ENCODE measurements around the gene OR5AP2.
"Not testable (repeated sequence)": the region's sequence is repeated elsewhere in the genome, so short reads cannot be mapped to it uniquely, and the experiment has no call there.

Gene OR5AP2

DNA sequence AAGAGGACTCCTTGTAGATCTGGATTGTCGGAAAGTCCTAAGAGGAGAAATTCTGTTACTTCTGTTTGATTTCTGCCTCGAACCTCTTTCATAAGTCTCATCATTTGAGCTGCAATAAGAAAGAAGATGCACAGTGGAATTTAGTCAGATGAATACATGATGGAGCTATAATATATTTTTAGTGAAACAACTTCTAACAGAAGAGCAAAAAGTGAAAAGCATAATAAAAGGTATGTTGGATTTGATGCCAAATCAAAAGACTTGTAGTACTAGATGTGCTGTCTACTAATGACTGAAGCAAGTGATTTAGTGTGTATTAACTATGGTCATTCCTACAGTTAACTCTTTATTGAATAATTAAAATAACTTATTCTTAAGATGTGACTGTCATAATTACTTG lies at the start of gene OR5AP2:
OR5AP2 (minus strand) TSS at position 101 of the 400 bp plus-strand sequence; CDS start at position 101, 0 bp downstream.
- DNase-seq (ENCODE audit: low read depth in 2 of 2): no peak

DNA sequence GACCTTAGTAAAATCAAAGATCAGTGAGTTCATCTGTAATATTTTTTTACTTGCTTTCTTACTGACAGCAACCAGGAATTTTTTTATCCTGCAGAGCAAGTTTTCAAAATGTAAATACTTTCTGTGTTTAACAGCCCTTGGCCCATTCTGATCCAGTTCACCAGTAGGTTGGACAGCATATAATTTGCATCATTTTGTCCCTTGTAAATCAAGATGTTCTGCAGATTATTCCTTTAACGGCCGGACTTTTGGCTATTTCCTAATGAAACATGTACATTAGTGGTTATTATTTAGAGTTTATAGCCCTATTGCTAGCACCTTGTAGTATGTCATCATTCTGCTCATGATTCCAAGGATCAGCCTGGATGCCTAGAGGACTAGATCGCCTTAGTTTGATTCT lies 48.9 kb upstream of the OR5AP2 start:
- not testable (repeated sequence) for DNase-seq (ENCODE audit: low read depth in 2 of 2)

DNA sequence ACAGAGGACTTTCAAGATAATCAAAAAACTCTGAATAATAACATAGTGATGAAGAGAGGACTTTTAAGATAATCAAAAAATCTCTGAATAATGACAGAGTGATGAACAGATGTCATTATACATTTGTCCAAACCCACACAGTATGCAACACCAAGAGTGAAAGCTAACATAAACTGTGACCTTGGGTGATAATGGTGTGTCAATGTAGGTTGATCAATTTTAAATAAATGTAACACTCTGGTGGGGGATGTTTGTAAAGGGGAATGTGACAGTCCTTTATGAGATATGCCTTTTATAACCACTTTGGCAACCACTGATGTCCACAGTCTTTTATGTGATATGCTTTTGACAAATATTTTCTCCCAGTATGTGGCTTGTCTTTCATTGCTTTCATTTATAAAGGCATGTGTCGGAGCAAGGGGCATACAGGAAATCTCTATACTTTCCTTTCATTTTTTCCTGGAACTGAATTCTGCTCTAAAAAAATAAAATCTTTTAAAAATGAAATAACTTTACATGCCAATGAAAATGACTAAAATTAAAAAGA lies 46.4 kb upstream of the OR5AP2 start:
- DNase-seq (ENCODE audit: low read depth in 2 of 2): no peak

DNA sequence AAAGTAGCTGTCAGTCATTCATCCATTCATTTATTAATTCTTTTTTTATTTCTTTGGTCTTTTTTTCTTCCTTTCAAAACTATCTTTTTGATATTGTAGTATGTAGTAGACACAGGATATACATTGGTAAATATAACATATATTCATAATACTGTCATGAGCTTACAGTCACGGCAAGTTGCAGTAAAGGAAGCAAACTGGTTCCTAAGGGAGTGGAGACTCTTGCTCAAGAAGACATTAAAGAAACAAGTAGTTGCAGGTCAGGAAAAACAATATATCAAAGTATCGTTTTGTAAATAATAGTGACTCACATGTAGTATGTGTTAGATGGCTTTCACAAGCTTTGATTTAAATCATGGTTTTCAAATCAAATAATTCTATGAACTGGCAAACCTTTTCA lies 28.7 kb upstream of the OR5AP2 start:
- DNase-seq (ENCODE audit: low read depth in 2 of 2): no peak

DNA sequence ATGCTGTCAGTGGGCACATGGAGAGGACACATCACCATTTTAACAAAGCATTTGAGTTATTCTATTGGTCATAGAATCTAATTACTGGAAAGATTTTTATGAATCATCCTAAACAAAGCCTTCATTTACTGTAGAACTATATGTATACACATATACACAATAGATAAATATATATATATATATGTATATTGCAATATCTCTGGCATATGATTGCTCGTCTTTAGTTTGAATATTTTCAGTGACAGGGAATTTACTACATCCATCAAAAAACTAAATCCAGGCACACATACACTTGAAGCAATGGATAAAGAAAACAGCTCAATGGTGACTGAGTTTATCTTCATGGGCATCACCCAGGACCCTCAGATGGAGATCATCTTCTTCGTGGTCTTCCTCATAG lies 21.1 kb upstream of the OR5AP2 start, which contains the start of gene OR5AR1:
OR5AR1 (plus strand) TSS at position 301 of the 400 bp plus-strand sequence; CDS start at position 301, 0 bp downstream.
- DNase-seq (ENCODE audit: low read depth in 2 of 2): no peak

DNA sequence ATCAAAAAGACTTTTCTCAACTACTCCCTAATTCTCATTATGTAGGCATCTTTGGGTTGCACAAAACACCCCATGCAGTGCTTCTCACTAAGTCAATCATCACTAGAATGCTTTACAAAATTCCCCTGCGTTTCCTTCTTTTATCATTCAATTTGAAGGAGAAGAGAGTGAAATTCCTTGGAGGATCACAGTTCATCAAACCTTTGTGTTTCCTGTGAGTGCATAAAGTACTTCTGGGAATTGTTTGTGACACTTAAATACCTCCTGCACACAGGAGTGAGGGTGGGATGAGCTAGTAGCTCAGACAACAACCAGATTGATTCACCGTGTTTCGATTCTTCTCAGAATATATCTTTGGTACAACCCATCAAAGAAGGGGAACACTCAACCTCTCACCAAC lies 17.5 kb upstream of the OR5AP2 start:
- no peak for DNase-seq (ENCODE audit: low read depth in 2 of 2)

DNA sequence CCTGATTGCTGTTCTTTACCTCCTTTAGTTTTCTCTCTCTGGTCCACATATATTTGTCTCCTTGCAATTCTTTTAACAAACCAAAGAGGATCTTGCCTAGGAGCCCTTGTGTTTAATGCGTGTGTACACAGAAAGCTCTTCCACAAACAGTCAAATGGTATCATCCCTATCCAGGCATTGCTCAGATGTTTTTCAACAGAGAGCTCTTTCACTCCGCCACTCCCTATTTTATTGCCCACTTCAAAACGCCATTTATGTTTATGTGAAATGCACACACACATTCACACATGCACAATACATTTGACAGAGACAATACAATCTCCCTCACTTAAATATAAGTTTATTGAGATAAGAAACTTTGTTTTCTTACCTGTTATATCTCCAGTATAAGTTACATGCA lies 4.7 kb downstream of the OR5AP2 start:
- no peak for DNase-seq (ENCODE audit: low read depth in 2 of 2)

DNA sequence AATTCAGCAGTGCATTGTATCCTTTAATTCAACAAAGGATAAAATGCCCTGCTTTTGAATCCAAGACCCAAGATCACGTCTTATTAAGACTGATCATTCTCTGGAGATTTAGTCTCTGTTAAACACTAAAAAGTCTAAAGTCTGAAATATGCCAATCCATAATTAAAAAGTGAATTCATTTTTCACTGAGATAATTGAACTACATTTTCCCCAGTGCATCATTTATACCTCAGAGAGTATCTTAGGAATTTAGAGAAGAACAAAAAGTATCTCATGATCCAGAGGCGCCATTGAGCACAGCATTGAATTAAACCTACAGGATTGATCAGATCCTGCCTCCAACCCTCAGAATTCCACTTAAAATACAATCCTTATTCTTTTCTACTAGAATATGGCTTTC lies 5.4 kb downstream of the OR5AP2 start:
- no peak for DNase-seq (ENCODE audit: low read depth in 2 of 2)

DNA sequence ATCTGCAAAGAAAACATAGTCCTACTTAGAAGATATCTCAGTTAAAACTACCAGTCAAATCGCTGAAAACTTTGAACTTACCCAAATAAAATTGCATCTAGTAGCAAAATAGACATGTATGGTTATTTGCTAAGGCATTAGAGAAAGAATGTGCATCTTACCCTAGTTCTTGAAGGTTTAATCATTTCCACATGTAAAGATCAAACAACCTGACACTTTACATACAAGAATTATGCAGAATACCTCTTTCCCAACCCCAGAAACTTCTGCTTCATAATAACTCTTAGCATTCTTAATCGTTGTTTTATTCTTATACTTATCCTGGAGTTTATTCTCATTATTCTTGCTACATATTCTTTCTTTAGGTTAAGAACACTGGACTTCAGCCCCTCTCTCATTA lies 9.9 kb downstream of the OR5AP2 start:
- DNase-seq (ENCODE audit: low read depth in 2 of 2): no peak

DNA sequence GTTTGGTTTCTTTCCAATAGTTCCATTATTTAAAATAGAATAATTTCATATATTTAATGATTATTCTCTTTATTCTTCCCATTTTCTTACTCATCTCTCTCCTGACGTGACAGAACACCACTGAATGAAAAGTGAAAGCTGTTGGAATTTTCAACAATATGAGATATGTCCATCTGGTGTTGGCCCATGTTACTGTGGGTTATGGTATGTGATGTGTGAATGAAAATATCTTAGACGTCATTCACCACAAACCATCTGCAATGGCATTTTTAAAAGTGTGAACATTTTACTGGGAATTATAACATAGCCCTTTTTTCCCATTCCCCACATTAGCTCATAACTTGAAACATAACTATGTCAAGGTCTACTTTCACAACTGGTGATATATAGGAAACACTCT lies 16.3 kb downstream of the OR5AP2 start:
- DNase-seq (ENCODE audit: low read depth in 2 of 2): no peak

DNA sequence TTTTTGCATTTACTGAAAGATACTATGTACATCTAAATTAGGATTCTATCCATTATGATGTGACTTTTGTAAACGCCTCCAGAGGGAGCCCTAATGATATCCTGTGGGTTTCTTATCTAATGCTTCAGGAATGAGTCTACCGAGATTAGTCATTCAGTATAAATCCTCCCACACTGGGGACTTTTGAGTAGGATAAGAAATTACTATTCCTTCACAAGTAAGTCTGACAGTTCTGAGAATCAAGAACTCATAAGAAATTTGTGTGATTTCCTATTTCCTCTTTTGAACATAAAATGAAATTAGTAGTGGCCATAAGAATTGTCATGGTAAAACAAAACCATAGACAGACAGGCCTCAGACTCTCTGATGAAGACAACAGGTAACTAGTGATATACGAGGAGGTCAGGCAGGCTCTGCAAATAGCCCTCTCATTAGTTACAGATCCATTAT lies 17.6 kb downstream of the OR5AP2 start:
- DNase-seq (ENCODE audit: low read depth in 2 of 2): no peak

DNA sequence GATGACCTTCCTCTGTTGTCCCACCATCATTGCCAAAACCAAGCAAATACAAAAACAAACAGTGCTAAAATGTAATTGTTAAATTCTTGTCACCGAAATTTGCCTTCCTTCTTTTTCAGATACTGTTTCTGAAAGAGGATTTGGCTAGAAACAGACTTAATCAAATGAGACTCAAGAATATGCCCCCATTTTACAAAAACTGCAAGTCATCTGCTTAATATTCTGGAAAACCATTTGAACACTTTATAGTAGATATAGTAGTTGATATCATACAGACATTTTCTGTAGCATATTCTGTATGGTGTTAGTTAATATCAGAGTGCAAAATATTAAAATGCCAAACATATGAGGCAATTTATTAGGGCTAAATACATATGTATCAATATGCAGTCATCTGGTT lies 31.1 kb downstream of the OR5AP2 start:
- no peak for DNase-seq (ENCODE audit: low read depth in 2 of 2)

DNA sequence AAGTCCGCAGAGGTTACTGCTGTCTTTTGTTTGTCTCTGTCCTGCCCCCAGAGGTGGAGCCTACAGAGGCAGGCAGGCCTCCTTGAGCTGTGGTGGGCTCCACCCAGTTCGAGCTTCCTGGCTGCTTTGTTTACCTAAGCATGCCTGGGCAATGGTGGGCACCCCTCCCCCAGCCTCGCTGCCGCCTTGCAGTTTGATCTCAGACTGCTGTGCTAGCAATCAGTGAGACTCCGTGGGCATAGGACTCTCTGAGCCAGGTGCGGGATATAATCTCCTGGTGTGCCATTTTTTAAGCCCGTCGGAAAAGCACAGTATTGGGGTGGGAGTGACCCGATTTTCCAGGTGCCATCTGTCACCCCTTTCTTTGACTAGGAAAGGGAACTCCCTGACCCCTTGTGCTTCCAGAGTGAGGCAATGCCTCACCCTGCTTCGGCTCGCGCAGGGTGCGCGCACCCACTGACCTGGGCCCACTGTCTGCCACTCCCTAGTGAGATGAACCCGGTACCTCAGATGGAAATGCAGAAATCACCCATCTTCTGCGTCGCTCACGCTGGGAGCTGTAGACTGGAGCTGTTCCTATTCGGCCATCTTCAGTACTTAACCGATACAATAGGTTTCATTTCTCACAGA lies 50.0 kb downstream of the OR5AP2 start:
- not testable (repeated sequence) for DNase-seq (ENCODE audit: low read depth in 2 of 2)

Measured in stimulated activated CD4-positive, alpha-beta T cell treated with anti-CD3 and anti-CD28 coated beads, Interleukin-12 subunit alpha, Interleukin-12 subunit beta, amount 100 ng/mL, for 24 hours (primary cell).